HCT116 (cell line): Measurements from ENCODE around the gene HPCAL1. TPM values are rescaled to one million over a fixed set of nuclear protein-coding genes. Genes with fewer than 3 reads are reported as not detected.

Experiments used
- ATAC-seq: fragments of 200-7000 bp; cut with Tn5 transposase; 2 replicates; pipeline ENCODE4 v1.9.1; 2020; ENCODE audit warnings: mild to moderate bottlenecking, moderate library complexity
- BruUV-seq: library from RNA; stranded (reverse); fragments of 400-500 nt; replicated peaks from 2 replicates; lab custom pipeline; 2021; lab: Mats Ljungman, UMichigan
- CTCF ChIA-PET: fragments of 300-600 bp; sonication (Branson Sonifier 250); formaldehyde crosslinking; loops from one replicate; lab custom pipeline; 2021; ENCODE audit warnings: antibody characterized with exemption; lab: Charles Lee
- POLR2A ChIA-PET: fragments of 300-600, 350-600 bp; sonication (Branson Sonifier 250); formaldehyde crosslinking; loops from one replicate; lab custom pipeline; 2021; ENCODE audit warnings: antibody characterized with exemption; lab: Charles Lee
- RAD21 ChIA-PET, 2 experiments: fragments of 300-600 bp; sonication (Branson Sonifier 250); formaldehyde crosslinking; loops; one replicate each; lab custom pipeline; 2023; ENCODE audit warnings: low total read pairs in 2 of 2; ENCODE audit not compliant: uncharacterized antibody in 2 of 2, unreplicated experiment in 2 of 2, low non-redundant PET in 1 of 2; lab: Charles Lee
- DNase-seq: peaks from one replicate; pipeline ENCODE4 v3.0.0-alpha.2; 2010; ENCODE audit warnings: low read depth, low spot score
- H2AFZ ChIP-seq: fragments of 200-600 bp; shearing (Covaris generic), sonication (generic); 2 replicates; pipeline ENCODE4 v1.6.1; 2017; ENCODE audit warnings: low read depth, mixed run types, mixed read lengths, antibody characterized with exemption, low read length; ENCODE audit not compliant: poor library complexity, severe bottlenecking
- H3K27ac ChIP-seq: 2 replicates; pipeline ENCODE4 v1.5.1; 2012; ENCODE audit warnings: low read depth, low read length
- H3K27me3 ChIP-seq: fragments of 200-600 bp; sonication (generic); 2 replicates; pipeline ENCODE4 v1.6.1; 2016; ENCODE audit warnings: mixed run types, low read length, mixed read lengths; ENCODE audit not compliant: insufficient read depth
- H3K36me3 ChIP-seq, 2 experiments: fragments of 200-500 bp in 1 of 2; fragments of 200-600 bp in 1 of 2; sonication (Bioruptor generic) in 1 of 2; sonication (generic) in 1 of 2; 2 replicates each; pipeline versions ENCODE4 v1.5.1 to v1.6.1; 2014 to 2016; ENCODE audit warnings: low read length in 2 of 2, inconsistent platforms in 1 of 2, mixed read lengths in 1 of 2, mixed run types in 1 of 2; ENCODE audit not compliant: insufficient read depth in 2 of 2, control insufficient read depth in 1 of 2
- H3K4me1 ChIP-seq, 2 experiments: fragments of 200-600 bp in 1 of 2; sonication (generic) in 1 of 2; 2 replicates each; pipeline versions ENCODE4 v1.5.1 to v1.6.1; 2012 to 2017; ENCODE audit warnings: low read length in 2 of 2, inconsistent platforms in 1 of 2, mild to moderate bottlenecking in 1 of 2, mixed read lengths in 1 of 2, mixed run types in 1 of 2, moderate library complexity in 1 of 2; ENCODE audit not compliant: insufficient read depth in 2 of 2, control insufficient read depth in 1 of 2
- H3K4me2 ChIP-seq: fragments of 200-600 bp; sonication (generic); 2 replicates; pipeline ENCODE4 v1.6.1; 2017; ENCODE audit warnings: mixed run types, low read length, mixed read lengths
- H3K4me3 ChIP-seq, 2 experiments: fragments of 200-600 bp in 1 of 2; sonication (generic) in 1 of 2; replicated peaks in 1 of 2; 2 replicates each; pipeline ENCODE4 v1.5.1; 2011 to 2016; ENCODE audit warnings: low read length in 2 of 2, control low read depth in 1 of 2, low read depth in 1 of 2, mild to moderate bottlenecking in 1 of 2, mixed read lengths in 1 of 2, mixed run types in 1 of 2
- H3K79me2 ChIP-seq: fragments of 200-600 bp; sonication (generic); 2 replicates; pipeline ENCODE4 v1.6.1; 2017; ENCODE audit warnings: mild to moderate bottlenecking, mixed run types, low read length, moderate library complexity, mixed read lengths; ENCODE audit not compliant: insufficient read depth
- H3K9ac ChIP-seq: fragments of 200-600 bp; sonication (generic); 2 replicates; pipeline ENCODE4 v1.6.1; 2016; ENCODE audit warnings: low read length, mixed read lengths
- H3K9me2 ChIP-seq: fragments of 200-600 bp; sonication (generic), shearing (Covaris generic); 2 replicates; pipeline ENCODE4 v1.6.1; 2017; ENCODE audit warnings: mixed run types, mild to moderate bottlenecking, moderate library complexity; ENCODE audit not compliant: insufficient read depth
- H3K9me3 ChIP-seq, 2 experiments: fragments of 200-500 bp in 1 of 2; fragments of 200-600 bp in 1 of 2; sonication (Bioruptor generic) in 1 of 2; sonication (generic) in 1 of 2; 2 replicates each; pipeline ENCODE4 v1.6.1; 2014 to 2017; ENCODE audit warnings: low read length in 2 of 2, mixed read lengths in 2 of 2, inconsistent platforms in 1 of 2, low read depth in 1 of 2, mild to moderate bottlenecking in 1 of 2, mixed run types in 1 of 2, moderate library complexity in 1 of 2; ENCODE audit not compliant: control insufficient read depth in 1 of 2, insufficient read depth in 1 of 2
- H4K20me1 ChIP-seq: fragments of 200-600 bp; sonication (generic), shearing (Covaris generic); 2 replicates; pipeline ENCODE4 v1.6.1; 2017; ENCODE audit warnings: mixed run types, mild to moderate bottlenecking, moderate library complexity; ENCODE audit not compliant: insufficient read depth
- EGR1 ChIP-seq: IDR thresholded peaks from 2 replicates; pipeline ENCODE4 v1.6.1; 2012; ENCODE audit warnings: low read depth
- JUND ChIP-seq: IDR thresholded peaks from 2 replicates; pipeline ENCODE4 v1.6.1; 2012
- RAD21 ChIP-seq: IDR thresholded peaks from 2 replicates; pipeline ENCODE4 v1.6.1; 2012; ENCODE audit warnings: low read depth, mild to moderate bottlenecking
- YY1 ChIP-seq: IDR thresholded peaks from 2 replicates; pipeline ENCODE4 v1.6.1; 2011; ENCODE audit warnings: low read length, low read depth, moderate library complexity, mild to moderate bottlenecking; ENCODE audit not compliant: insufficient replicate concordance; ENCODE audit errors: extremely low read depth
- ZBTB33 ChIP-seq: IDR thresholded peaks from 2 replicates; pipeline ENCODE4 v1.6.1; 2011; ENCODE audit warnings: mild to moderate bottlenecking, low read length, moderate library complexity; ENCODE audit not compliant: insufficient replicate concordance; ENCODE audit errors: extremely low read depth
- intact Hi-C: fragments of 100-400 bp; cut with micrococcal nuclease; formaldehyde crosslinking; loops from 2 replicates; pipeline ENCODE4 v1.10.0; 2022
- total RNA-seq: library from RNA; stranded (reverse); gene quantifications from one replicate; pipeline ENCODE4 v1.2.1, GENCODE V29; 2021; ENCODE audit not compliant: unreplicated experiment
- TF ChIP-seq, protein P1 (sequence below): IDR thresholded peaks from 2 replicates; pipeline ENCODE4 v1.6.1; 2012; ENCODE audit warnings: low read depth
- TF ChIP-seq, protein P2 (sequence below), 3 experiments: fragments of 200-600 bp in 1 of 3; sonication (generic) in 1 of 3; IDR thresholded peaks in 2 of 3; conservative IDR thresholded peaks in 1 of 3; 2 replicates each; pipeline ENCODE4 v1.5.1; 2012 to 2017; ENCODE audit warnings: low read depth in 2 of 3, low read length in 2 of 3, antibody characterized with exemption in 1 of 3, borderline replicate concordance in 1 of 3, control low read depth in 1 of 3, mild to moderate bottlenecking in 1 of 3, mixed read lengths in 1 of 3, mixed run types in 1 of 3, moderate library complexity in 1 of 3; ENCODE audit not compliant: insufficient read depth in 1 of 3

The HPCAL1 gene
- total RNA-seq, 1 experiment from 2014 or later, result 111 TPM

- H3K9me3 ChIP-seq, result no peaks in the 10 kb centered on the region
- peaks cover 95% of the 10 kb centered on the region for H3K79me2 ChIP-seq
- H3K4me3 ChIP-seq, result no peak overlapping the region
- H4K20me1 ChIP-seq, result no peaks in the 10 kb centered on the region
- no peak for DNase-seq
- no peak overlapping the region for H3K27ac ChIP-seq
- no peak overlapping the region for H3K4me2 ChIP-seq
- H3K9ac ChIP-seq, result no peak overlapping the region
- H3K27me3 ChIP-seq, result no peaks in the 10 kb centered on the region
- ChIA-PET RAD21 (no interaction called here), CTCF (interaction anchor here (0.8 kb wide), 1 partner anchor 92 kb away, joined by 3 read pairs; no protein-coding TSS in a partner anchor)
- no peaks in the 10 kb centered on the region for H3K4me1 ChIP-seq
- ATAC-seq, result no peak
- H3K9me2 ChIP-seq, result no peaks in the 10 kb centered on the region
- TF ChIP-seq EGR1 (no peak), JUND (no peak), YY1 (no peak), ZBTB33 (no peak), RAD21 (no peak)
- TF ChIP-seq, protein P1, sequence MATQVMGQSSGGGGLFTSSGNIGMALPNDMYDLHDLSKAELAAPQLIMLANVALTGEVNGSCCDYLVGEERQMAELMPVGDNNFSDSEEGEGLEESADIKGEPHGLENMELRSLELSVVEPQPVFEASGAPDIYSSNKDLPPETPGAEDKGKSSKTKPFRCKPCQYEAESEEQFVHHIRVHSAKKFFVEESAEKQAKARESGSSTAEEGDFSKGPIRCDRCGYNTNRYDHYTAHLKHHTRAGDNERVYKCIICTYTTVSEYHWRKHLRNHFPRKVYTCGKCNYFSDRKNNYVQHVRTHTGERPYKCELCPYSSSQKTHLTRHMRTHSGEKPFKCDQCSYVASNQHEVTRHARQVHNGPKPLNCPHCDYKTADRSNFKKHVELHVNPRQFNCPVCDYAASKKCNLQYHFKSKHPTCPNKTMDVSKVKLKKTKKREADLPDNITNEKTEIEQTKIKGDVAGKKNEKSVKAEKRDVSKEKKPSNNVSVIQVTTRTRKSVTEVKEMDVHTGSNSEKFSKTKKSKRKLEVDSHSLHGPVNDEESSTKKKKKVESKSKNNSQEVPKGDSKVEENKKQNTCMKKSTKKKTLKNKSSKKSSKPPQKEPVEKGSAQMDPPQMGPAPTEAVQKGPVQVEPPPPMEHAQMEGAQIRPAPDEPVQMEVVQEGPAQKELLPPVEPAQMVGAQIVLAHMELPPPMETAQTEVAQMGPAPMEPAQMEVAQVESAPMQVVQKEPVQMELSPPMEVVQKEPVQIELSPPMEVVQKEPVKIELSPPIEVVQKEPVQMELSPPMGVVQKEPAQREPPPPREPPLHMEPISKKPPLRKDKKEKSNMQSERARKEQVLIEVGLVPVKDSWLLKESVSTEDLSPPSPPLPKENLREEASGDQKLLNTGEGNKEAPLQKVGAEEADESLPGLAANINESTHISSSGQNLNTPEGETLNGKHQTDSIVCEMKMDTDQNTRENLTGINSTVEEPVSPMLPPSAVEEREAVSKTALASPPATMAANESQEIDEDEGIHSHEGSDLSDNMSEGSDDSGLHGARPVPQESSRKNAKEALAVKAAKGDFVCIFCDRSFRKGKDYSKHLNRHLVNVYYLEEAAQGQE, result no peak
- TF ChIP-seq, protein P2, sequence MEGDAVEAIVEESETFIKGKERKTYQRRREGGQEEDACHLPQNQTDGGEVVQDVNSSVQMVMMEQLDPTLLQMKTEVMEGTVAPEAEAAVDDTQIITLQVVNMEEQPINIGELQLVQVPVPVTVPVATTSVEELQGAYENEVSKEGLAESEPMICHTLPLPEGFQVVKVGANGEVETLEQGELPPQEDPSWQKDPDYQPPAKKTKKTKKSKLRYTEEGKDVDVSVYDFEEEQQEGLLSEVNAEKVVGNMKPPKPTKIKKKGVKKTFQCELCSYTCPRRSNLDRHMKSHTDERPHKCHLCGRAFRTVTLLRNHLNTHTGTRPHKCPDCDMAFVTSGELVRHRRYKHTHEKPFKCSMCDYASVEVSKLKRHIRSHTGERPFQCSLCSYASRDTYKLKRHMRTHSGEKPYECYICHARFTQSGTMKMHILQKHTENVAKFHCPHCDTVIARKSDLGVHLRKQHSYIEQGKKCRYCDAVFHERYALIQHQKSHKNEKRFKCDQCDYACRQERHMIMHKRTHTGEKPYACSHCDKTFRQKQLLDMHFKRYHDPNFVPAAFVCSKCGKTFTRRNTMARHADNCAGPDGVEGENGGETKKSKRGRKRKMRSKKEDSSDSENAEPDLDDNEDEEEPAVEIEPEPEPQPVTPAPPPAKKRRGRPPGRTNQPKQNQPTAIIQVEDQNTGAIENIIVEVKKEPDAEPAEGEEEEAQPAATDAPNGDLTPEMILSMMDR (IDR thresholded peaks at IDR 0.05 in 2 of 3, conservative IDR thresholded peaks at IDR 0.05 in 1 of 3; ENCODE audit: borderline replicate concordance in 1 of 3, insufficient read depth in 1 of 3, low read depth in 2 of 3, low read length in 2 of 3), result no peak
- TF ChIP-seq, all 23 proteins: peak for 0
- Histone ChIP-seq H2AFZ (no peak overlapping the region), H3K36me3 (peaks cover 0 to 10% of the 10 kb centered on the region in 2 experiments; a peak in 1 of 4 replicates)
- no TSS peak for BruUV-seq
- POLR2A ChIA-PET, result no interaction called here
- intact Hi-C loops, result no loop called here
These were observed 14.2 kb downstream of the HPCAL1 start for GRCh38 chr2:10316860-10317259.
